ENCODE measurements around the gene PNKD.

Gene PNKD

GRCh38 chr2:218320704-218321336 lies 50.5 kb downstream of the PNKD start:
- DNase-seq: peak; percentile 36

- peak; percentile 86 for DNase-seq
Observed at GRCh38 chr2:218322768-218323525, 52.6 kb downstream of the PNKD start.

GRCh38 chr2:218323526-218324472 lies 53.5 kb downstream of the PNKD start:
- peak; percentile 85 for DNase-seq

- no peak for DNase-seq
Observed at GRCh38 chr2:218325566-218326160, 55.3 kb downstream of the PNKD start.

GRCh38 chr2:218326315-218326714 lies 56.0 kb downstream of the PNKD start:
- DNase-seq: no peak

GRCh38 chr2:218327451-218328210 lies 57.3 kb downstream of the PNKD start:
- DNase-seq: peak; percentile 43

GRCh38 chr2:218328294-218328693 lies 58.0 kb downstream of the PNKD start:
- DNase-seq: no peak

- DNase-seq: peak; percentile 66
Observed at GRCh38 chr2:218329027-218329825, 58.9 kb downstream of the PNKD start.

GRCh38 chr2:218329826-218330593 lies 59.7 kb downstream of the PNKD start:
- peak; percentile 53 for DNase-seq

GRCh38 chr2:218331745-218332144 lies 61.4 kb downstream of the PNKD start:
- DNase-seq: peak; percentile 95

GRCh38 chr2:218332288-218332687 lies 62.0 kb downstream of the PNKD start:
- DNase-seq: peak; percentile 25

GRCh38 chr2:218332920-218333645 lies 62.8 kb downstream of the PNKD start:
- peak; percentile 87 for DNase-seq

GRCh38 chr2:218334531-218334930 lies 64.2 kb downstream of the PNKD start:
- no peak for DNase-seq

GRCh38 chr2:218340656-218341055 lies 70.3 kb downstream of the PNKD start:
- no peak for DNase-seq

GRCh38 chr2:218341381-218341780 lies 71.1 kb downstream of the PNKD start:
- DNase-seq: no peak

- DNase-seq: no peak
Observed at GRCh38 chr2:218342837-218343236, 72.5 kb downstream of the PNKD start.

- DNase-seq: no peak
Observed at GRCh38 chr2:218343591-218343990, 73.3 kb downstream of the PNKD start.

- DNase-seq: no peak
Observed at GRCh38 chr2:218344090-218344754, 73.9 kb downstream of the PNKD start.

- no peak for DNase-seq
Observed at GRCh38 chr2:218344755-218345417, 74.6 kb downstream of the PNKD start.

Data from suppressor macrophage treated with lipopolysaccharide for 4 hours (primary cell).